ENCODE measurements around the gene SORCS2.

Gene SORCS2

DNA sequence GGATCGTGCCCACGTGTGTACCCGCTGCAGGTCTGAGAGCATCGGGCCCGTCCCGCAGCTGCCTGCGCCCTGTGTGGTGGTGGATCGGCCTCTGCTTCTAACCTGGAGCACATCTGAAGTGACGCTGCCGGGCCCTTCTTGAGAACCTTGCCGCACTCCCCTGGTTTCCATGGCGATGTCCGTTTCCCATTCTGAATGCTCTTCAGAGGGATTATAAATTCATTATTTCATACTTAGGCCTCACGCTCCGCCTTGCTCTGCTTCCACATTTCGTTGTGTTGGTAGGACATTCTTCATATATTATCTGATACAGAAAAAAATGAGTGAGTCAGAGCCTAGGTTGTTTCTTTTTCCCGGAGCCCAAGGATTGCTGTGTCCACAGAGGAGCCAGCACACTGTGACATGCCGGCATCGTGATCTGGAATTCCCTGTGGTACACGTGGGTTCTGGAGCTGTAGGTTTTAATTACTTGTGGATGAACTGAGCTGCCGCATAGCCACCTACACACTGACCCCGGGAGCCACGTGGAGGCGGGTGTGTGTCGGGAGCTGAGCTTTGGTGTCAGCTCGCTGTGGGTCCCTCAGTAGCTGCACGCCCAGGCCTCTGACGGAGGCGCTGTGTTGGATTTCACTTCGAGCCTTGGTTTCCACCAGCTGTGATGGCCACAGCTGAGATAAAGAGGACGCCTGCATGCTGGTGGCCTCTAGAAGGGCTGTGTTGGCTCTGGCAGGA is 179.0 kb downstream of the SORCS2 start:
- H3K36me3 ChIP-seq (ENCODE audit: control insufficient read depth in 1 of 2, insufficient read depth in 2 of 2, low read length in 2 of 2): no peaks in the 10 kb centered on the region
- H3K79me2 ChIP-seq (ENCODE audit: control insufficient read depth, insufficient read depth, low read length, poor library complexity): no peaks in the 10 kb centered on the region
- no peak overlapping the region for H2AFZ ChIP-seq (ENCODE audit: insufficient read depth, low read length, poor library complexity)
- no peak overlapping the region for H2AK5ac ChIP-seq (ENCODE audit: low read length)
- H2BK12ac ChIP-seq (ENCODE audit: low read length): no peak overlapping the region
- WGBS (ENCODE audit: extremely low coverage, insufficient coverage, insufficient read length): no CpG with 5 or more reads among the region's 31 CpGs
- no peak overlapping the region for H3K14ac ChIP-seq (ENCODE audit: low read length)
- H2BK5ac ChIP-seq (ENCODE audit: low read depth, low read length, poor library complexity): no peak overlapping the region
- no peak overlapping the region for H3K9ac ChIP-seq (ENCODE audit: low read length)
- peak; percentile 20 to 61 for DNase-seq
- H4K91ac ChIP-seq (ENCODE audit: low read depth, low read length): no peak overlapping the region
- no peak overlapping the region for H3K4me2 ChIP-seq (ENCODE audit: low read length)
- H3K27me3 ChIP-seq (ENCODE audit: insufficient read depth, low read length): no peaks in the 10 kb centered on the region
- H3K79me1 ChIP-seq (ENCODE audit: low read length): no peaks in the 10 kb centered on the region
- peak overlapping the region; percentile 20 for H4K12ac ChIP-seq (ENCODE audit: low read depth, low read length)
- no peak overlapping the region for H2BK120ac ChIP-seq (ENCODE audit: insufficient read depth, low read length, poor library complexity)
- no peaks in the 10 kb centered on the region for H3K9me3 ChIP-seq (ENCODE audit: insufficient read depth, low read depth, low read length)
- no peak overlapping the region for H3K27ac ChIP-seq (ENCODE audit: low read depth, low read length)
- no peak overlapping the region for H3K23ac ChIP-seq (ENCODE audit: low read length)
- no peaks in the 10 kb centered on the region for H3K4me1 ChIP-seq (ENCODE audit: control insufficient read depth in 1 of 2, insufficient read depth in 2 of 2, low read length in 2 of 2)
- H3K18ac ChIP-seq (ENCODE audit: low read length): no peak overlapping the region
- H4K8ac ChIP-seq (ENCODE audit: low read depth, low read length): no peak overlapping the region
- no peak overlapping the region for H3K4me3 ChIP-seq (ENCODE audit: low read depth, low read length)
- H3K4ac ChIP-seq (ENCODE audit: low read depth, low read length): no peak overlapping the region

DNA sequence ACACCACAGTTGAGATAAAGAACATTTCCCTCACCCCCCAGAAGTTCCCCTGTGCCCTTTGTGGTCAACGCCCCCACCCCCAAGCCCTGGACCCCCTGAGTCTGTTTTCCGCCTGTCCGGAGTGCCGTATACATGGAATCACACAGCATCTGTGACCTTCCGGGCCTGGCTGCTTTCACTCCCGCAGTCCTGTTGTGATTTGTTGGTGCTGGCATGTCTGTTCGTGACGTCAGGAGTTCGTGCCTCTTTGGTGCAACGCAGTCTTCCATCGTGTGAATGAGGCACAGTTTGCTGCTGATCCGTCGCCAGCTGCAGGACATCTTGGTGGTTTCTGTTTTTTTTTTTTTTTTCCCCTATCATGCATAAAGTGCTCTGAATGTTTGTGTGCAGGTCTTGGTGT is 180.3 kb downstream of the SORCS2 start:
- H4K12ac ChIP-seq (ENCODE audit: low read depth, low read length): no peak overlapping the region
- H4K91ac ChIP-seq (ENCODE audit: low read depth, low read length): no peak overlapping the region
- H3K27ac ChIP-seq (ENCODE audit: low read depth, low read length): no peak overlapping the region
- H3K9ac ChIP-seq (ENCODE audit: low read length): peak overlapping the region; percentile 45
- no peak overlapping the region for H2AFZ ChIP-seq (ENCODE audit: insufficient read depth, low read length, poor library complexity)
- H3K79me2 ChIP-seq (ENCODE audit: control insufficient read depth, insufficient read depth, low read length, poor library complexity): no peaks in the 10 kb centered on the region
- no peak overlapping the region for H4K8ac ChIP-seq (ENCODE audit: low read depth, low read length)
- no peak overlapping the region for H2BK5ac ChIP-seq (ENCODE audit: low read depth, low read length, poor library complexity)
- no peak overlapping the region for H2BK120ac ChIP-seq (ENCODE audit: insufficient read depth, low read length, poor library complexity)
- no peaks in the 10 kb centered on the region for H3K36me3 ChIP-seq (ENCODE audit: control insufficient read depth in 1 of 2, insufficient read depth in 2 of 2, low read length in 2 of 2)
- no peak overlapping the region for H3K4me3 ChIP-seq (ENCODE audit: low read depth, low read length)
- H3K9me3 ChIP-seq (ENCODE audit: insufficient read depth, low read depth, low read length): no peaks in the 10 kb centered on the region
- H2BK12ac ChIP-seq (ENCODE audit: low read length): no peak overlapping the region
- H3K79me1 ChIP-seq (ENCODE audit: low read length): no peaks in the 10 kb centered on the region
- no peaks in the 10 kb centered on the region for H3K4me1 ChIP-seq (ENCODE audit: control insufficient read depth in 1 of 2, insufficient read depth in 2 of 2, low read length in 2 of 2)
- H3K18ac ChIP-seq (ENCODE audit: low read length): no peak overlapping the region
- no peak for DNase-seq
- no peak overlapping the region for H3K14ac ChIP-seq (ENCODE audit: low read length)
- no peak overlapping the region for H2AK5ac ChIP-seq (ENCODE audit: low read length)
- H3K4ac ChIP-seq (ENCODE audit: low read depth, low read length): no peak overlapping the region
- H3K23ac ChIP-seq (ENCODE audit: low read length): no peak overlapping the region
- no CpG with 5 or more reads among the region's 13 CpGs for WGBS (ENCODE audit: extremely low coverage, insufficient coverage, insufficient read length)
- H3K27me3 ChIP-seq (ENCODE audit: insufficient read depth, low read length): no peaks in the 10 kb centered on the region
- no peak overlapping the region for H3K4me2 ChIP-seq (ENCODE audit: low read length)

DNA sequence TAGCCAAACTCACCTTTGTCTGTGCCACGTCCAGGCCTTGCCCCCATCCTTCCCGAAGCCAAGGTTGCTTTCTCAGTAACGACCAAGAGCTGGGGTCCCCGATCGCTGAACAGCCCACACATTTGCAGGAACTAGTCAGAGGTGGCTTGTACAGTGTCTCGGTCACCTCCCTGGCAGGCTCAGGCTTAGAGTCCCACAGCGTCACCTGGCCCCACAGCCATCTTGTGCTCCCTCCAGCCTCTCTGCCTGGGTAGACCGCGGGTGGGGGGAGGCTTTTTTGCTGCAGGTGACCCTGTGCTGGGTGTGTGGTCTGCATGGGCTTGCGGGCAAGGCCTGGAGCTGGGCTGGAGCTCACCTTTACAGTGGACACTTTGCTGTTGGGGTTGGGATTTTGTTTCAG is 182.2 kb downstream of the SORCS2 start:
- Histone ChIP-seq H3K4me3 (ENCODE audit: low read depth, low read length) (no peak overlapping the region), H4K91ac (ENCODE audit: low read depth, low read length) (no peak overlapping the region), H3K79me1 (ENCODE audit: low read length) (no peaks in the 10 kb centered on the region), H3K9me3 (ENCODE audit: insufficient read depth, low read depth, low read length) (peaks cover 1% of the 10 kb centered on the region), H3K4me2 (ENCODE audit: low read length) (no peak overlapping the region), H3K27ac (ENCODE audit: low read depth, low read length) (no peak overlapping the region), H3K14ac (ENCODE audit: low read length) (no peak overlapping the region), H4K8ac (ENCODE audit: low read depth, low read length) (no peak overlapping the region), H3K79me2 (ENCODE audit: control insufficient read depth, insufficient read depth, low read length, poor library complexity) (no peaks in the 10 kb centered on the region), H3K18ac (ENCODE audit: low read length) (no peak overlapping the region), H2BK12ac (ENCODE audit: low read length) (no peak overlapping the region), H3K23ac (ENCODE audit: low read length) (no peak overlapping the region), H2AK5ac (ENCODE audit: low read length) (no peak overlapping the region), H2AFZ (ENCODE audit: insufficient read depth, low read length, poor library complexity) (no peak overlapping the region), H3K27me3 (ENCODE audit: insufficient read depth, low read length) (no peaks in the 10 kb centered on the region), H2BK5ac (ENCODE audit: low read depth, low read length, poor library complexity) (no peak overlapping the region), H3K4ac (ENCODE audit: low read depth, low read length) (no peak overlapping the region), H3K9ac (ENCODE audit: low read length) (no peak overlapping the region), H2BK120ac (ENCODE audit: insufficient read depth, low read length, poor library complexity) (no peak overlapping the region), H4K12ac (ENCODE audit: low read depth, low read length) (no peak overlapping the region), H3K36me3 (ENCODE audit: control insufficient read depth in 1 of 2, insufficient read depth in 2 of 2, low read length in 2 of 2) (no peaks in the 10 kb centered on the region), H3K4me1 (ENCODE audit: control insufficient read depth in 1 of 2, insufficient read depth in 2 of 2, low read length in 2 of 2) (no peaks in the 10 kb centered on the region)
- DNase-seq: no peak
- WGBS (ENCODE audit: extremely low coverage, insufficient coverage, insufficient read length): no CpG with 5 or more reads among the region's 10 CpGs

DNA sequence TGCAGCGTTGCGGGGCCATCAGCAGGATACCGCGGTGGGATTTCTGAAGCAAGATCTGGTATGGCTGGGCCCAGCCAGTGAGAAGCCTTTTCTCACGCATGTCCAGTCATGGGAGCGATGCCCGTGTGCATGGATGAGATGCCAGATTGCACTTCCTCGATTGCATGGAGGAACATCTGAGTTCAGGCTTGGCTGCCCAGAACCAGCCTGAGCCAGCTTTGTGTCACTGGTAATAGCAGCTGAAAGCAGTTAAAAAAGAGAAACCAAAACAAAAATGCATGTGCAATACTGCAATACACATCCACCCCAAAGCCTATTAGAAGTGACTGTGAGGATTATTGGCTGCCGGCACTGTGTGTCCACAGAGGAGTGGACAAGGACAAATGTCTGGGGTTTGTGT is 183.1 kb downstream of the SORCS2 start:
- Histone ChIP-seq H4K12ac (ENCODE audit: low read depth, low read length) (no peak overlapping the region), H3K14ac (ENCODE audit: low read length) (no peak overlapping the region), H3K4me1 (ENCODE audit: control insufficient read depth in 1 of 2, insufficient read depth in 2 of 2, low read length in 2 of 2) (no peaks in the 10 kb centered on the region), H3K9me3 (ENCODE audit: insufficient read depth, low read depth, low read length) (peaks cover 1% of the 10 kb centered on the region), H2BK5ac (ENCODE audit: low read depth, low read length, poor library complexity) (no peak overlapping the region), H3K9ac (ENCODE audit: low read length) (no peak overlapping the region), H3K23ac (ENCODE audit: low read length) (no peak overlapping the region), H2AK5ac (ENCODE audit: low read length) (no peak overlapping the region), H3K36me3 (ENCODE audit: control insufficient read depth in 1 of 2, insufficient read depth in 2 of 2, low read length in 2 of 2) (no peaks in the 10 kb centered on the region), H3K4ac (ENCODE audit: low read depth, low read length) (no peak overlapping the region), H2BK120ac (ENCODE audit: insufficient read depth, low read length, poor library complexity) (no peak overlapping the region), H3K4me2 (ENCODE audit: low read length) (no peak overlapping the region), H3K27ac (ENCODE audit: low read depth, low read length) (no peak overlapping the region), H3K79me1 (ENCODE audit: low read length) (no peaks in the 10 kb centered on the region), H3K27me3 (ENCODE audit: insufficient read depth, low read length) (no peaks in the 10 kb centered on the region), H3K79me2 (ENCODE audit: control insufficient read depth, insufficient read depth, low read length, poor library complexity) (no peaks in the 10 kb centered on the region), H2AFZ (ENCODE audit: insufficient read depth, low read length, poor library complexity) (no peak overlapping the region), H3K4me3 (ENCODE audit: low read depth, low read length) (no peak overlapping the region), H2BK12ac (ENCODE audit: low read length) (no peak overlapping the region), H3K18ac (ENCODE audit: low read length) (no peak overlapping the region), H4K91ac (ENCODE audit: low read depth, low read length) (no peak overlapping the region), H4K8ac (ENCODE audit: low read depth, low read length) (no peak overlapping the region)
- DNase-seq: no peak
- no CpG with 5 or more reads among the region's 9 CpGs for WGBS (ENCODE audit: extremely low coverage, insufficient coverage, insufficient read length)

Measured in trophoblast cell (in vitro differentiated cells and primary cell).